Measurements from ENCODE around the gene FCGBP.
"Not testable (repeated sequence)": the region's sequence is repeated elsewhere in the genome, so short reads cannot be mapped to it uniquely, and the experiment has no call there.

Gene FCGBP

GRCh38 chr19:39887456-39887951, 46.9 kb downstream of the FCGBP start:
- not testable (repeated sequence) for DNase-seq

DNA sequence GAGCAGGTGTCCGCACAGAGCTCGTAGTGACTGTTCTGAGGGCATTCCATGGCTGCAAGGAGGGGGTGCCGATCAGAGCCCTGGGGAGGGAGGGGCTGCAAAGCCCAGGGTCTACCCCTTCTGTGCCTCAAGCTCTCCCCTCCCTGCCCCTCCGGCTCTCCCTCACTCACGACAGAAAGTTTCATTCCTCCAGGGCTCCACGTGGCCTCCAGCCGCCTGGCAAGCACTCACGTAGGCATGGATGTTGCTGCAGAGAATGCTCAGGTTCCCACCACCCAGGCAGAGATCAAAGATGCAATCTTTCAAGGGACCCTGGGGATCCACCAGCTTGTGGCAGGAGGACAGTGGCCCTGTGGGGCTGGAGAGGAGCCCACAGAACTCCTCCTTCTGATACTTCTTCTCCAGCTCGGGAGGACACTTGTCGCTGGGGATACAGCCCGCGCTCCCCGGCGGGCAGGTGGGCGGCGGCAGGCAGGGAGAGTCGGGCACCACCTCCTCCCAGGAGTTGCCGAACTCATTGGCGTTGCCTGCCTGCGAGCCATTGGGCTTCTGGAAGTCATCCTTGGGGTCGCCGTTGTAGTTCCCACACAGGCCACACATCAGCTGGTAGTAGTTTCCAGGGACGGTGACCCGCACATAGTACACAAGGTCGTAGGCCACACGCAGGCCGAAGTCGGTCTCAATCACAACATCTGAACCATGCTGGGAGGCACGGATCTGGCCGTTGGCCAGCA, 48.4 kb downstream of the FCGBP start:
- not testable (repeated sequence) for DNase-seq

DNA sequence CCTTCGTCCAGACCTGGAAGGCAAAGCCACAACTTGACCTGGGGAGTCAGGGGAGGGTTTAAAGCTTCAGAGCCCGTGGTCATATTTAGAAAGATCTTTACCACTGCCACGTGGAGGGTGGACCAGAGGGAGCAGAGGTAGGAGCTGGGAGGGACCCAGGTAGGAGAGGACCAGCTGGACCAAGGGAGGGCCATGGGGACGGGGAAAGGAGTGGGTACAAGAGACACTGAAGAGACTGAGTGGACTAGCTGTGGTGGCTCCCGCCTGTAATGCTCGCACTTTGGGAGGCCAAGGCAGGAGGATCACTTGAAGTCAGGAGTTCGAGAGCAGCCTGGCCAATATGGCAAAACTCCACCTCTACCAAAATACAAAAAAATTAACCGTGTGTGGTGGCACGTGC, 49.7 kb downstream of the FCGBP start:
- not testable (repeated sequence) for DNase-seq
